ENCODE measurements around the gene C17orf50. TPM values are rescaled to one million over a fixed set of nuclear protein-coding genes. Genes with fewer than 3 reads are reported as not detected.

Gene C17orf50
- total RNA-seq, 1 experiment from 2014 or later: not detected

DNA sequence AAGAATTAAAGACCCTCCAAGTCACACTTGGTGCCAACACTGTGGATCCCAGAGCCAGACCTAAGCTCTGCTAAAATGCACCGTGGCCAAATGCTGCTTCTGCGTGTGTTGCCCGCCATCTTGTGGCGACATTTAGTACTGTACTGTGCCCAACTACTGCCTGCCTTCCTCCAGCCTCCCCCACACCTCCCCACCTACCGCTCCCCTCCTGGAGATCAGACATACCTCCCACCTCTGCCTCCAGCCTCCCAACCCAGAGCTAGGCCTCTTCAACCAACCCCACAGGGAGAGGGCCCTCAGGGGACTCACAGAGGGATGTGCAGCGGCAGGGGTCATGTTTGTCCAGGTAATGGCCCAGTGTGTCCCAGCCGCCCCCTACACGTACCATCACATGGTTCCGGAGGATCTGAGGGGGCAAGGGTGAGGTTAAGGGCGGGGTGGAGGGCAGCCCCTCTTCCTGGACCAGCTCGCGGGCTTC is 13.1 kb upstream of the C17orf50 start:
- Histone ChIP-seq H3K27ac (ENCODE audit: low read depth, low read length) (no peak overlapping the region), H3K9me2 (ENCODE audit: insufficient read depth) (no peaks in the 10 kb centered on the region), H3K4me1 (ENCODE audit: control insufficient read depth in 1 of 2, insufficient read depth in 2 of 2, low read length in 2 of 2) (no peaks in the 10 kb centered on the region), H3K4me2 (ENCODE audit: low read length) (no peak overlapping the region), H3K9me3 (ENCODE audit: control insufficient read depth in 1 of 2, insufficient read depth in 1 of 2, low read depth in 1 of 2, low read length in 2 of 2) (no peaks in the 10 kb centered on the region), H3K4me3 (replicated peaks in 1 of 2; ENCODE audit: low read depth in 1 of 2, low read length in 2 of 2) (no peak overlapping the region), H4K20me1 (ENCODE audit: insufficient read depth) (no peaks in the 10 kb centered on the region), H3K36me3 (ENCODE audit: control insufficient read depth in 1 of 2, insufficient read depth in 2 of 2, low read length in 2 of 2) (no peaks in the 10 kb centered on the region), H3K27me3 (ENCODE audit: insufficient read depth, low read length) (peaks cover 4% of the 10 kb centered on the region; the same call in 1 of the 2 replicates), H2AFZ (ENCODE audit: low read depth, low read length, poor library complexity, severe bottlenecking) (no peak overlapping the region), H3K79me2 (ENCODE audit: insufficient read depth, low read length) (no peaks in the 10 kb centered on the region), H3K9ac (ENCODE audit: low read length) (no peak overlapping the region)
- ChIA-PET CTCF (interaction anchor here (0.8 to 2.0 kb wide), 13 partner anchors 14 to 1328 kb away, joined by 3 to 40 read pairs (median 5); no protein-coding TSS in a partner anchor), RAD21 (ENCODE audit: low non-redundant PET in 1 of 2, low total read pairs in 2 of 2, uncharacterized antibody in 2 of 2, unreplicated experiment in 2 of 2) (interaction anchor here (0.6 to 1.3 kb wide), 8 partner anchors 17 to 1328 kb away, joined by 3 to 7 read pairs (median 3); no protein-coding TSS in a partner anchor), POLR2A (interaction anchor here (0.7 kb wide), 1 partner anchor 134 kb away, joined by 4 read pairs; no protein-coding TSS in a partner anchor)
- DNase-seq (ENCODE audit: low read depth, low spot score) (peak; percentile 64), ATAC-seq (peak; percentile 94)
- BruUV-seq (replicated peaks): no TSS peak
- intact Hi-C loops (cut with micrococcal nuclease): loop anchor here (1.0 to 10.0 kb wide), 8 partner anchors 134 to 1323 kb away; no protein-coding TSS in a partner anchor
- no peak for TF ChIP-seq TCF7L2 (IDR thresholded peaks at IDR 0.05; ENCODE audit: borderline replicate concordance, extremely low read depth, insufficient read depth, insufficient read length)
- TF ChIP-seq, protein P1, sequence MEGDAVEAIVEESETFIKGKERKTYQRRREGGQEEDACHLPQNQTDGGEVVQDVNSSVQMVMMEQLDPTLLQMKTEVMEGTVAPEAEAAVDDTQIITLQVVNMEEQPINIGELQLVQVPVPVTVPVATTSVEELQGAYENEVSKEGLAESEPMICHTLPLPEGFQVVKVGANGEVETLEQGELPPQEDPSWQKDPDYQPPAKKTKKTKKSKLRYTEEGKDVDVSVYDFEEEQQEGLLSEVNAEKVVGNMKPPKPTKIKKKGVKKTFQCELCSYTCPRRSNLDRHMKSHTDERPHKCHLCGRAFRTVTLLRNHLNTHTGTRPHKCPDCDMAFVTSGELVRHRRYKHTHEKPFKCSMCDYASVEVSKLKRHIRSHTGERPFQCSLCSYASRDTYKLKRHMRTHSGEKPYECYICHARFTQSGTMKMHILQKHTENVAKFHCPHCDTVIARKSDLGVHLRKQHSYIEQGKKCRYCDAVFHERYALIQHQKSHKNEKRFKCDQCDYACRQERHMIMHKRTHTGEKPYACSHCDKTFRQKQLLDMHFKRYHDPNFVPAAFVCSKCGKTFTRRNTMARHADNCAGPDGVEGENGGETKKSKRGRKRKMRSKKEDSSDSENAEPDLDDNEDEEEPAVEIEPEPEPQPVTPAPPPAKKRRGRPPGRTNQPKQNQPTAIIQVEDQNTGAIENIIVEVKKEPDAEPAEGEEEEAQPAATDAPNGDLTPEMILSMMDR (IDR thresholded peaks at IDR 0.05 in 2 of 3, conservative IDR thresholded peaks at IDR 0.05 in 1 of 3; ENCODE audit: borderline replicate concordance in 1 of 3, insufficient read depth in 1 of 3, low read depth in 2 of 3, low read length in 2 of 3): peak; percentile 56 to 87 (median 77); a peak in 5 of 6 replicates
- no peak for TF ChIP-seq CBX3 (IDR thresholded peaks at IDR 0.05; ENCODE audit: low read depth)
- peak; percentile 92 for TF ChIP-seq RAD21 (IDR thresholded peaks at IDR 0.05; ENCODE audit: low read depth)
- TF ChIP-seq POLR2AphosphoS5 (IDR thresholded peaks at IDR 0.05; ENCODE audit: low read depth, low read length): no peak
- TF ChIP-seq, protein P2, sequence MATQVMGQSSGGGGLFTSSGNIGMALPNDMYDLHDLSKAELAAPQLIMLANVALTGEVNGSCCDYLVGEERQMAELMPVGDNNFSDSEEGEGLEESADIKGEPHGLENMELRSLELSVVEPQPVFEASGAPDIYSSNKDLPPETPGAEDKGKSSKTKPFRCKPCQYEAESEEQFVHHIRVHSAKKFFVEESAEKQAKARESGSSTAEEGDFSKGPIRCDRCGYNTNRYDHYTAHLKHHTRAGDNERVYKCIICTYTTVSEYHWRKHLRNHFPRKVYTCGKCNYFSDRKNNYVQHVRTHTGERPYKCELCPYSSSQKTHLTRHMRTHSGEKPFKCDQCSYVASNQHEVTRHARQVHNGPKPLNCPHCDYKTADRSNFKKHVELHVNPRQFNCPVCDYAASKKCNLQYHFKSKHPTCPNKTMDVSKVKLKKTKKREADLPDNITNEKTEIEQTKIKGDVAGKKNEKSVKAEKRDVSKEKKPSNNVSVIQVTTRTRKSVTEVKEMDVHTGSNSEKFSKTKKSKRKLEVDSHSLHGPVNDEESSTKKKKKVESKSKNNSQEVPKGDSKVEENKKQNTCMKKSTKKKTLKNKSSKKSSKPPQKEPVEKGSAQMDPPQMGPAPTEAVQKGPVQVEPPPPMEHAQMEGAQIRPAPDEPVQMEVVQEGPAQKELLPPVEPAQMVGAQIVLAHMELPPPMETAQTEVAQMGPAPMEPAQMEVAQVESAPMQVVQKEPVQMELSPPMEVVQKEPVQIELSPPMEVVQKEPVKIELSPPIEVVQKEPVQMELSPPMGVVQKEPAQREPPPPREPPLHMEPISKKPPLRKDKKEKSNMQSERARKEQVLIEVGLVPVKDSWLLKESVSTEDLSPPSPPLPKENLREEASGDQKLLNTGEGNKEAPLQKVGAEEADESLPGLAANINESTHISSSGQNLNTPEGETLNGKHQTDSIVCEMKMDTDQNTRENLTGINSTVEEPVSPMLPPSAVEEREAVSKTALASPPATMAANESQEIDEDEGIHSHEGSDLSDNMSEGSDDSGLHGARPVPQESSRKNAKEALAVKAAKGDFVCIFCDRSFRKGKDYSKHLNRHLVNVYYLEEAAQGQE (IDR thresholded peaks at IDR 0.05; ENCODE audit: low read depth): no peak
- TF ChIP-seq ZFX (IDR thresholded peaks at IDR 0.05): no peak
- TF ChIP-seq, protein P3, sequence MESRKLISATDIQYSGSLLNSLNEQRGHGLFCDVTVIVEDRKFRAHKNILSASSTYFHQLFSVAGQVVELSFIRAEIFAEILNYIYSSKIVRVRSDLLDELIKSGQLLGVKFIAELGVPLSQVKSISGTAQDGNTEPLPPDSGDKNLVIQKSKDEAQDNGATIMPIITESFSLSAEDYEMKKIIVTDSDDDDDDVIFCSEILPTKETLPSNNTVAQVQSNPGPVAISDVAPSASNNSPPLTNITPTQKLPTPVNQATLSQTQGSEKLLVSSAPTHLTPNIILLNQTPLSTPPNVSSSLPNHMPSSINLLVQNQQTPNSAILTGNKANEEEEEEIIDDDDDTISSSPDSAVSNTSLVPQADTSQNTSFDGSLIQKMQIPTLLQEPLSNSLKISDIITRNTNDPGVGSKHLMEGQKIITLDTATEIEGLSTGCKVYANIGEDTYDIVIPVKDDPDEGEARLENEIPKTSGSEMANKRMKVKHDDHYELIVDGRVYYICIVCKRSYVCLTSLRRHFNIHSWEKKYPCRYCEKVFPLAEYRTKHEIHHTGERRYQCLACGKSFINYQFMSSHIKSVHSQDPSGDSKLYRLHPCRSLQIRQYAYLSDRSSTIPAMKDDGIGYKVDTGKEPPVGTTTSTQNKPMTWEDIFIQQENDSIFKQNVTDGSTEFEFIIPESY (IDR thresholded peaks at IDR 0.05; ENCODE audit: extremely low read depth, insufficient replicate concordance, low read length): no peak
- TF ChIP-seq SIN3A (IDR thresholded peaks at IDR 0.05; ENCODE audit: low read depth): no peak
- no peak for TF ChIP-seq EZH2 (IDR thresholded peaks at IDR 0.05)

Measured in HCT116 (cell line).